ENCODE measurements around the gene C2orf68. TPM values are rescaled to one million over a fixed set of nuclear protein-coding genes. Genes with fewer than 3 reads are reported as not detected.
"Not testable (repeated sequence)": the region's sequence is repeated elsewhere in the genome, so short reads cannot be mapped to it uniquely, and the experiment has no call there.

Gene C2orf68
- total RNA-seq, 1 experiment from 2014 or later = 69.6 TPM

DNA sequence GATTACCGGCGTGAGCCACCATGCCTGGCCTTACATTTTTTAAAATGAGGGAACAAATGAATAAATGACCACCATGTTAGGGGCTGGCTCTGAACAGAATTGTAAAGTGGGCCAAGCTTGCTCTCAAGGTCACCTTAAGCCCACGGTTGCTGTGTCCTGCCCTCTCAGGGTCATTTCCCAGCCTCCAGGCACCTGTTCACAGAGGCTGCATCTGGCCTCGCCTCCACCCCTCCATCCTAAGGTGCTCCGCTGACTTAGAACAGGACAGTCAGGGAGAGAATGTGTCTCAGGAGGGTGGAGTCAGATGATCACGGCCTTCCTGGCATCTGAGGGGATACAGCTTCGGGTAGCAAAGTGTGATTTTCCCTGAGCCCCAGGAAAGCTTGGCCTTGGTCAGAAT is 48.9 kb upstream of the C2orf68 start:
- ChIA-PET POLR2A (no interaction called here), CTCF (interaction anchor here (1.3 to 3.4 kb wide), 4 partner anchors 12 to 229 kb away, joined by 3 to 19 read pairs (median 6); no protein-coding TSS in a partner anchor)
- DNase-seq (ENCODE audit: low spot score) = no peak
- H3K4me3 Mint-ChIP-seq = no peak overlapping the region
- TF ChIP-seq ZNF317 (CRISPR knock-in tag; IDR thresholded peaks at IDR 0.05; ENCODE audit: borderline replicate concordance, low read depth) (no peak), ZNF671 (CRISPR knock-in tag; IDR thresholded peaks at IDR 0.05) (no peak), SMAD4 (CRISPR knock-in tag; IDR thresholded peaks at IDR 0.05) (no peak), ATF1 (CRISPR knock-in tag; IDR thresholded peaks at IDR 0.05) (no peak), CREM (CRISPR knock-in tag; IDR thresholded peaks at IDR 0.05) (no peak), FOXK1 (CRISPR knock-in tag; IDR thresholded peaks at IDR 0.05) (no peak), GRHL2 (CRISPR knock-in tag; IDR thresholded peaks at IDR 0.05; ENCODE audit: insufficient replicate concordance, severe bottlenecking) (no peak), NFYB (CRISPR knock-in tag; conservative IDR thresholded peaks at IDR 0.05; ENCODE audit: low read depth) (no peak), USF2 (CRISPR knock-in tag; IDR thresholded peaks at IDR 0.05) (no peak), FOXP4 (CRISPR knock-in tag; IDR thresholded peaks at IDR 0.05) (no peak), ZNF232 (CRISPR knock-in tag; IDR thresholded peaks at IDR 0.05) (no peak), ZNF281 (CRISPR knock-in tag; IDR thresholded peaks at IDR 0.05) (no peak)
- TF ChIP-seq, protein P1, sequence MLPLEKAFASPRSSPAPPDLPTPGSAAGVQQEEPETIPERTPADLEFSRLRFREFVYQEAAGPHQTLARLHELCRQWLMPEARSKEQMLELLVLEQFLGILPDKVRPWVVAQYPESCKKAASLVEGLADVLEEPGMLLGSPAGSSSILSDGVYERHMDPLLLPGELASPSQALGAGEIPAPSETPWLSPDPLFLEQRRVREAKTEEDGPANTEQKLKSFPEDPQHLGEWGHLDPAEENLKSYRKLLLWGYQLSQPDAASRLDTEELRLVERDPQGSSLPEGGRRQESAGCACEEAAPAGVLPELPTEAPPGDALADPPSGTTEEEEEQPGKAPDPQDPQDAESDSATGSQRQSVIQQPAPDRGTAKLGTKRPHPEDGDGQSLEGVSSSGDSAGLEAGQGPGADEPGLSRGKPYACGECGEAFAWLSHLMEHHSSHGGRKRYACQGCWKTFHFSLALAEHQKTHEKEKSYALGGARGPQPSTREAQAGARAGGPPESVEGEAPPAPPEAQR (CRISPR knock-in tag; IDR thresholded peaks at IDR 0.05) = no peak
- TF ChIP-seq, protein P2, sequence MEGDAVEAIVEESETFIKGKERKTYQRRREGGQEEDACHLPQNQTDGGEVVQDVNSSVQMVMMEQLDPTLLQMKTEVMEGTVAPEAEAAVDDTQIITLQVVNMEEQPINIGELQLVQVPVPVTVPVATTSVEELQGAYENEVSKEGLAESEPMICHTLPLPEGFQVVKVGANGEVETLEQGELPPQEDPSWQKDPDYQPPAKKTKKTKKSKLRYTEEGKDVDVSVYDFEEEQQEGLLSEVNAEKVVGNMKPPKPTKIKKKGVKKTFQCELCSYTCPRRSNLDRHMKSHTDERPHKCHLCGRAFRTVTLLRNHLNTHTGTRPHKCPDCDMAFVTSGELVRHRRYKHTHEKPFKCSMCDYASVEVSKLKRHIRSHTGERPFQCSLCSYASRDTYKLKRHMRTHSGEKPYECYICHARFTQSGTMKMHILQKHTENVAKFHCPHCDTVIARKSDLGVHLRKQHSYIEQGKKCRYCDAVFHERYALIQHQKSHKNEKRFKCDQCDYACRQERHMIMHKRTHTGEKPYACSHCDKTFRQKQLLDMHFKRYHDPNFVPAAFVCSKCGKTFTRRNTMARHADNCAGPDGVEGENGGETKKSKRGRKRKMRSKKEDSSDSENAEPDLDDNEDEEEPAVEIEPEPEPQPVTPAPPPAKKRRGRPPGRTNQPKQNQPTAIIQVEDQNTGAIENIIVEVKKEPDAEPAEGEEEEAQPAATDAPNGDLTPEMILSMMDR (IDR thresholded peaks at IDR 0.05) = no peak
- TF ChIP-seq, protein P3, sequence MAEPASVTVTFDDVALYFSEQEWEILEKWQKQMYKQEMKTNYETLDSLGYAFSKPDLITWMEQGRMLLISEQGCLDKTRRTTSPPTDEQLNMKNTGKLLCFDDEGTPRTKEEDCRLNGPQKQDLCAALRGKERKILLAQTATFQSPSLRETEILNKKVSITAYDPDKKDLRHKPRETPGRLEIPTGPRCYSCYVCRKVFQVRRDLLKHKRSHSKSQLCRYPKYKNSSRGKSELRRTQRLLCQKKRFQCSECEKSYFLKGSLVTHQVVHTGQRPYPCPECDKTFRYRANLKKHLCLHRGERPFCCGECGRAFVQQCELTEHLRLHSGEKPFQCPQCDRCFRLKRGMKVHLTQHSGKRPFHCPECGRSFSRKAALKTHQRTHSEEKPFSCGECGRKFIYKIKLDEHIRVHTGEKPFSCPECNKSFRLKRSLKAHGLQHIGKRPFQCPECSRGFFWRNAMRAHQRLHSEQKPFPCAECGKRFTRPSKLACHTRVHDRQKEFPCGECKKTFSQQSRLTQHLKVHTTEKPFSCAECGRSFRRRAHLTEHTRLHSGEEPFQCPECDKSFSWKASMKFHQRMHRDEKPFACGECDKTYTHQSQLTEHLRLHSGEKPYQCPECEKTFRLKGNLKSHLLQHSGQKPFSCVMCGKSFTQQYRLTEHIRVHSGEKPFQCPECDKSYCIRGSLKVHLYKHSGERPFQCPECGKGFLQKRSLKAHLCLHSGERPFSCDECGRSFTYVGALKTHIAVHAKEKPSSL (CRISPR knock-in tag; conservative IDR thresholded peaks at IDR 0.05) = no peak
- TF ChIP-seq, protein P4, sequence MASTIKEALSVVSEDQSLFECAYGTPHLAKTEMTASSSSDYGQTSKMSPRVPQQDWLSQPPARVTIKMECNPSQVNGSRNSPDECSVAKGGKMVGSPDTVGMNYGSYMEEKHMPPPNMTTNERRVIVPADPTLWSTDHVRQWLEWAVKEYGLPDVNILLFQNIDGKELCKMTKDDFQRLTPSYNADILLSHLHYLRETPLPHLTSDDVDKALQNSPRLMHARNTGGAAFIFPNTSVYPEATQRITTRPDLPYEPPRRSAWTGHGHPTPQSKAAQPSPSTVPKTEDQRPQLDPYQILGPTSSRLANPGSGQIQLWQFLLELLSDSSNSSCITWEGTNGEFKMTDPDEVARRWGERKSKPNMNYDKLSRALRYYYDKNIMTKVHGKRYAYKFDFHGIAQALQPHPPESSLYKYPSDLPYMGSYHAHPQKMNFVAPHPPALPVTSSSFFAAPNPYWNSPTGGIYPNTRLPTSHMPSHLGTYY (CRISPR knock-in tag; IDR thresholded peaks at IDR 0.05) = no peak
- no peaks in the 10 kb centered on the region for H3K4me1 Mint-ChIP-seq
- no peak overlapping the region for H3K27ac Mint-ChIP-seq
- H3K9me3 Mint-ChIP-seq = no peaks in the 10 kb centered on the region
- no peaks in the 10 kb centered on the region for H3K36me3 Mint-ChIP-seq
- H3K27me3 Mint-ChIP-seq (ENCODE audit: low read depth) = no peaks in the 10 kb centered on the region
- no peak for ATAC-seq

GRCh38 chr2:85660301-85660700 is 48.4 kb upstream of the C2orf68 start:
- H3K9me3 Mint-ChIP-seq; ATAC-seq; POLR2A ChIA-PET; H3K27ac Mint-ChIP-seq; H3K36me3 Mint-ChIP-seq; H3K27me3 Mint-ChIP-seq (ENCODE audit: low read depth); H3K4me1 Mint-ChIP-seq; DNase-seq (ENCODE audit: low spot score); H3K4me3 Mint-ChIP-seq: not testable (repeated sequence)
- CTCF ChIA-PET = interaction anchor here (1.3 to 3.4 kb wide), 6 partner anchors 11 to 229 kb away, joined by 3 to 19 read pairs (median 8); no protein-coding TSS in a partner anchor

Measured in WTC11 (cell line).